HL-60 (cell line): ENCODE results near the gene TMEM233.

Source experiments
- CTCF ChIP-seq: IDR thresholded peaks from one replicate; pipeline ENCODE4 v1.5.1; 2011; ENCODE audit warnings: low read length, control low read depth, inconsistent platforms; ENCODE audit not compliant: insufficient read depth
- GABPA ChIP-seq: IDR thresholded peaks from 2 replicates; pipeline ENCODE4 v1.6.1; 2012; ENCODE audit warnings: low read depth
- POLR2AphosphoS5 ChIP-seq: IDR thresholded peaks from 2 replicates; pipeline ENCODE4 v1.6.1; 2012; ENCODE audit warnings: low read depth
- REST ChIP-seq: IDR thresholded peaks from 2 replicates; pipeline ENCODE4 v1.6.1; 2012; ENCODE audit warnings: low read depth; ENCODE audit not compliant: insufficient replicate concordance

GRCh38 chr12:119686776-119687175 is 93.2 kb downstream of the TMEM233 start:
- TF ChIP-seq CTCF: no peak
- TF ChIP-seq POLR2AphosphoS5: no peak
- TF ChIP-seq GABPA: no peak
- no peak for TF ChIP-seq REST
